Astrocyte (in vitro differentiated cells and primary cell): Measurements from ENCODE around the gene SLC25A30.
"Not testable (repeated sequence)": the region's sequence is repeated elsewhere in the genome, so short reads cannot be mapped to it uniquely, and the experiment has no call there.

ENCODE experiments used
- EZH2 ChIP-seq: IDR thresholded peaks from 2 replicates; pipeline ENCODE4 v1.6.1; 2012; ENCODE audit warnings: mild to moderate bottlenecking, low read length, inconsistent platforms; ENCODE audit not compliant: insufficient read depth
- TF ChIP-seq, protein P1 (sequence below): IDR thresholded peaks from 2 replicates; pipeline ENCODE4 v1.5.1; 2011; ENCODE audit warnings: low read depth, mild to moderate bottlenecking, inconsistent platforms, low read length, moderate library complexity; ENCODE audit not compliant: insufficient read depth

DNA sequence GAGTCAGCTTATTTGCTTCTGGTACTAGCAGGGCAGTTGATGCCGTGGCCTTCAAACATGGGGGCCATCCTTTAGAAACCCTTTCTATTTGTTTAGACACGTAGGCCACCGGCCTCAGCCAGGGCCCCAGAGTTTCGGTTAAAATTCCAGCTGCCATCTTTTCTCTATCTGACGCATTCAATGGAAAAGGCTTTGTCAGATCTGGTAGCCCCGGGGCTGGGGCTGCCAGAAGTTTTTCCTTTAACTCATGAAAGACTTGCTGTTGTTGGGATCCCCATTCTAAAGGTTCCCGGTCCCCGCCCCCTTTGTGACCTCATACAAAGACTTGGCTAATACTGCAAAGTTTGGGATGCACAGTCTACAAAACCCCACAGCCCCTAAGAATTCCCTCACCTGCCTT, 41.5 kb downstream of the SLC25A30 start:
- TF ChIP-seq, protein P1, sequence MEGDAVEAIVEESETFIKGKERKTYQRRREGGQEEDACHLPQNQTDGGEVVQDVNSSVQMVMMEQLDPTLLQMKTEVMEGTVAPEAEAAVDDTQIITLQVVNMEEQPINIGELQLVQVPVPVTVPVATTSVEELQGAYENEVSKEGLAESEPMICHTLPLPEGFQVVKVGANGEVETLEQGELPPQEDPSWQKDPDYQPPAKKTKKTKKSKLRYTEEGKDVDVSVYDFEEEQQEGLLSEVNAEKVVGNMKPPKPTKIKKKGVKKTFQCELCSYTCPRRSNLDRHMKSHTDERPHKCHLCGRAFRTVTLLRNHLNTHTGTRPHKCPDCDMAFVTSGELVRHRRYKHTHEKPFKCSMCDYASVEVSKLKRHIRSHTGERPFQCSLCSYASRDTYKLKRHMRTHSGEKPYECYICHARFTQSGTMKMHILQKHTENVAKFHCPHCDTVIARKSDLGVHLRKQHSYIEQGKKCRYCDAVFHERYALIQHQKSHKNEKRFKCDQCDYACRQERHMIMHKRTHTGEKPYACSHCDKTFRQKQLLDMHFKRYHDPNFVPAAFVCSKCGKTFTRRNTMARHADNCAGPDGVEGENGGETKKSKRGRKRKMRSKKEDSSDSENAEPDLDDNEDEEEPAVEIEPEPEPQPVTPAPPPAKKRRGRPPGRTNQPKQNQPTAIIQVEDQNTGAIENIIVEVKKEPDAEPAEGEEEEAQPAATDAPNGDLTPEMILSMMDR, result not testable (repeated sequence)
- not testable (repeated sequence) for TF ChIP-seq EZH2
